ENCODE measurements around the gene HEG1.

DNA sequence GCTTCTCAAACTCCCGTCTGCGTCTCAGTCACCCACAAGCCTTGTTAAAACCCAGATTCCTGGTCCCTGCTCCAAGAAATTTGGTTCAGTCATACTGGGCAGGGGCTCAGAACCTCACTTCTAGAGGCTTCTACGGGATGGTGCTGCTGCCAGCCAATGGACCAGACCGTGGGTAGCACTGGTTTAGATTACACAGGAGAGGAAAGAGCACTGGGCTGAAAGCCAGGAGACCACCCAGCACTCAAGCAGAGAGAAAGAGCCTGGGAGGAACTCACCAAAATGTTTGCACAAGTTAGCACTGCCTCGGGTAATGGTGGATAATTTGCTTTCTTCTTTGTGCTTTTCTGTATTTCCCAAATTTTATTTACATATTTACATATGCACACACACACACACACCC lies 74.3 kb downstream of the HEG1 start:
- TF ChIP-seq, protein P1, sequence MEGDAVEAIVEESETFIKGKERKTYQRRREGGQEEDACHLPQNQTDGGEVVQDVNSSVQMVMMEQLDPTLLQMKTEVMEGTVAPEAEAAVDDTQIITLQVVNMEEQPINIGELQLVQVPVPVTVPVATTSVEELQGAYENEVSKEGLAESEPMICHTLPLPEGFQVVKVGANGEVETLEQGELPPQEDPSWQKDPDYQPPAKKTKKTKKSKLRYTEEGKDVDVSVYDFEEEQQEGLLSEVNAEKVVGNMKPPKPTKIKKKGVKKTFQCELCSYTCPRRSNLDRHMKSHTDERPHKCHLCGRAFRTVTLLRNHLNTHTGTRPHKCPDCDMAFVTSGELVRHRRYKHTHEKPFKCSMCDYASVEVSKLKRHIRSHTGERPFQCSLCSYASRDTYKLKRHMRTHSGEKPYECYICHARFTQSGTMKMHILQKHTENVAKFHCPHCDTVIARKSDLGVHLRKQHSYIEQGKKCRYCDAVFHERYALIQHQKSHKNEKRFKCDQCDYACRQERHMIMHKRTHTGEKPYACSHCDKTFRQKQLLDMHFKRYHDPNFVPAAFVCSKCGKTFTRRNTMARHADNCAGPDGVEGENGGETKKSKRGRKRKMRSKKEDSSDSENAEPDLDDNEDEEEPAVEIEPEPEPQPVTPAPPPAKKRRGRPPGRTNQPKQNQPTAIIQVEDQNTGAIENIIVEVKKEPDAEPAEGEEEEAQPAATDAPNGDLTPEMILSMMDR (conservative IDR thresholded peaks at IDR 0.05; ENCODE audit: low read depth, low read length) = no peak
- TF ChIP-seq RAD21 (IDR thresholded peaks at IDR 0.05; ENCODE audit: low read length) = no peak
- TF ChIP-seq, protein P2, sequence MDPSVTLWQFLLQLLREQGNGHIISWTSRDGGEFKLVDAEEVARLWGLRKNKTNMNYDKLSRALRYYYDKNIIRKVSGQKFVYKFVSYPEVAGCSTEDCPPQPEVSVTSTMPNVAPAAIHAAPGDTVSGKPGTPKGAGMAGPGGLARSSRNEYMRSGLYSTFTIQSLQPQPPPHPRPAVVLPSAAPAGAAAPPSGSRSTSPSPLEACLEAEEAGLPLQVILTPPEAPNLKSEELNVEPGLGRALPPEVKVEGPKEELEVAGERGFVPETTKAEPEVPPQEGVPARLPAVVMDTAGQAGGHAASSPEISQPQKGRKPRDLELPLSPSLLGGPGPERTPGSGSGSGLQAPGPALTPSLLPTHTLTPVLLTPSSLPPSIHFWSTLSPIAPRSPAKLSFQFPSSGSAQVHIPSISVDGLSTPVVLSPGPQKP (IDR thresholded peaks at IDR 0.05; ENCODE audit: borderline replicate concordance, low read depth, low read length) = no peak
- no peak for TF ChIP-seq RFX5 (IDR thresholded peaks at IDR 0.05; ENCODE audit: low read depth, low read length)
- TF ChIP-seq POLR2A (IDR thresholded peaks at IDR 0.05; ENCODE audit: low read depth, low read length) = no peak
- no peak for TF ChIP-seq CEBPB (IDR thresholded peaks at IDR 0.05; ENCODE audit: low read depth, low read length)
- TF ChIP-seq, protein P3, sequence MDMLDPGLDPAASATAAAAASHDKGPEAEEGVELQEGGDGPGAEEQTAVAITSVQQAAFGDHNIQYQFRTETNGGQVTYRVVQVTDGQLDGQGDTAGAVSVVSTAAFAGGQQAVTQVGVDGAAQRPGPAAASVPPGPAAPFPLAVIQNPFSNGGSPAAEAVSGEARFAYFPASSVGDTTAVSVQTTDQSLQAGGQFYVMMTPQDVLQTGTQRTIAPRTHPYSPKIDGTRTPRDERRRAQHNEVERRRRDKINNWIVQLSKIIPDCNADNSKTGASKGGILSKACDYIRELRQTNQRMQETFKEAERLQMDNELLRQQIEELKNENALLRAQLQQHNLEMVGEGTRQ (IDR thresholded peaks at IDR 0.05; ENCODE audit: low read depth, low read length) = no peak
- no peak for TF ChIP-seq MAFK (IDR thresholded peaks at IDR 0.05; ENCODE audit: low read depth, low read length)
- TF ChIP-seq SMC3 (IDR thresholded peaks at IDR 0.05; ENCODE audit: low read depth, low read length) = no peak
- TF ChIP-seq MXI1 (IDR thresholded peaks at IDR 0.05; ENCODE audit: borderline replicate concordance, low read depth, low read length) = no peak
- no peak for TF ChIP-seq FOS (IDR thresholded peaks at IDR 0.05; ENCODE audit: low read depth, low read length)
